HUES64 (cell line): Measurements from ENCODE around the gene PPP1R13B.

Experiments
- H3K27ac ChIP-seq: 2 replicates; pipeline ENCODE4 v1.7.0; 2013; ENCODE audit warnings: low read depth, low read length, inconsistent platforms
- H3K27me3 ChIP-seq: 2 replicates; pipeline ENCODE4 v1.6.1; 2013; ENCODE audit warnings: mild to moderate bottlenecking, low read length; ENCODE audit not compliant: insufficient read depth
- H3K36me3 ChIP-seq: 2 replicates; pipeline ENCODE4 v1.6.1; 2013; ENCODE audit warnings: mild to moderate bottlenecking, low read length; ENCODE audit not compliant: insufficient read depth
- H3K4me1 ChIP-seq: 2 replicates; pipeline ENCODE4 v1.6.1; 2013; ENCODE audit warnings: mild to moderate bottlenecking, low read length, moderate library complexity; ENCODE audit not compliant: insufficient read depth
- H3K4me3 ChIP-seq: 2 replicates; pipeline ENCODE4 v1.5.1; 2013; ENCODE audit warnings: mild to moderate bottlenecking, low read length, moderate library complexity
- H3K9ac ChIP-seq: 2 replicates; pipeline ENCODE4 v1.6.1; 2013; ENCODE audit warnings: mild to moderate bottlenecking, low read depth, low read length
- H3K9me3 ChIP-seq: 2 replicates; pipeline ENCODE4 v1.6.1; 2013; ENCODE audit warnings: low read depth, low read length; ENCODE audit not compliant: insufficient read depth
- WGBS: fragments of 150-250, 120-280 bp; methylation state at CpG from one replicate; pipeline ENCODE4 v1.1.7; 2013; ENCODE audit warnings: missing lambda C conversion rate; 5-methylcytosine and 5-hydroxymethylcytosine counted together

The PPP1R13B gene

DNA sequence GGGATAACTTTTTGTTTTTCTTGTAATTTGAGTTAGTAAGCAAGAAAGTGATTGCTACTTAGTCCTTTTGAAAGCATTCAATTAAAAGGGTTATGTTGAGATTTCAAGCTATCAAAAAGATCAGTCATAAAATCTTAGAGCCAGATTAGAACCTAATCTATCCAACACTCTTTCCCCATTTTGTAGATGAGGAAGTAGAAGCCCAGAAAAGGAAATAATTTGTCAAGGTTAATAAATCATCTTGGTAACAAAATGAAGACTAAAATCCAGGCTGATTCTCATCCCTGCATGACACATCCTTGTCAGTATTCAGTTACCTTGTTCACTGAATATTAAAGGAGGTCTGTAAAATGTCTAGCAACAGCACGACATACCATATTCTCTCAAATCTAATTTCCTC lies 26.5 kb downstream of the PPP1R13B start:
- H3K4me1 ChIP-seq = peaks cover 16% of the 10 kb centered on the region
- no peak overlapping the region for H3K27ac ChIP-seq
- WGBS = 79% methylated on average over 1 of the region's 1 CpG
- H3K36me3 ChIP-seq = no peaks in the 10 kb centered on the region
- H3K27me3 ChIP-seq = no peaks in the 10 kb centered on the region
- no peaks in the 10 kb centered on the region for H3K9me3 ChIP-seq
- H3K4me3 ChIP-seq = no peak overlapping the region
- no peak overlapping the region for H3K9ac ChIP-seq

DNA sequence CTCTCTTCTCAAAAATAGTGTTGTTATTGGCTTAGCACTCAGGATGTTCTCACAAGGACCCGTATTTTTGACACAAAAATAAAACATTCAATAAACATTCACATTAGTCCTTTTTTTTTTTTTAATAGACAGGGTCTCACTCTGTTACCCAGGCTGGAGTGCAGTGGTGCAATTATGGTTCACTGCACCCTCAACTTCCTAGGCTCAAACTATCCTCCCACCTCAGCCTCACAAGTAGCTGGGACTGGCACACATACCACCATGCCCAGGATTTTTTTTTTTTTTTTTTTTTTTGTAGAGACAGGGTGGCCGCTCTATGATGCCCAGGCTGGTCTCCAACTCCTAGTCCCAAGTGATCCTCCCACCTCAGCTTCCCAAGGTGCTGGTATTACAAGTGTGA lies 27.0 kb downstream of the PPP1R13B start:
- Histone ChIP-seq H3K4me3 (peak overlapping the region; percentile 8; the same call in 1 of the 2 replicates), H3K27ac (no peak overlapping the region), H3K36me3 (no peaks in the 10 kb centered on the region), H3K4me1 (peaks cover 16% of the 10 kb centered on the region), H3K9ac (peak overlapping the region; percentile 47; the same call in 1 of the 2 replicates), H3K27me3 (no peaks in the 10 kb centered on the region), H3K9me3 (no peaks in the 10 kb centered on the region)
- 81% methylated on average over 2 of the region's 2 CpGs for WGBS

DNA sequence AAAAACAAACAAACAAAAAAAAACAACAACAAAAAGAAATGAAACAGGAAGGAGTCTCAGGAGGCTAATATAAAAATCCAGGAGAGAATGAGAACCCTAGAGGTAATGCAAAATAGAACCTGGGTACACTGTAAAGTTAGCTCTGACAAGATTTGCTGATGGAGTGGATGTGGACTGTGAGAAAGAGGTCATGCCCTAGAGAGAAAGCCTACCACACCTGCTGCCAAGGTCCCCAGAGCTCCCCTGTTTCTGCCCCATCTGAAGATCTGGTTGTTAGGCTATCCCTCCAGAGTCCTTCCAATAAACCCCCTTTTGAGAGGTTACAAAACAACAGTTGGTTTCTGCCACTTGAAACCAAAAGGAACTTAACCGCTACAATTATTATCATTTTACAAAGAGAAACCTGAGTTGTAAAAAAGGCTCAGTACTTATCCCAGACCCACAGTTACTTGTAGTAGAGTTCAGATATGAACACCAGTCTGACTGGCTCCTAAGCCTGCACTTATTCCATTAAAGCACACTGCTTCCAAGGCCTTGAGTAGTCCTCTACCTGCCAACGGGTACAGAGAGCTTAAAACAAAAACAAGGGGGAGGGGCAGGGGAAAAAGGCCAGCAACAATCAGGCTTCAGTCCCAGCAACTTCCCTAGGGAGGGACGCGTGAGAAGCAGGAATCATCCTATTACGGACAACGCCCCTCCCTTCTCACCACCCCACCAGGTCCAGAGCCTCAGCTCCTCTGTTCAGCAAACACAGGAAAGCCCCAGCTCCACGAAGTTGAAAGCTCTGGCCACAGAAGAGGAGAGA lies 27.7 kb downstream of the PPP1R13B start:
- H3K9ac ChIP-seq = peak overlapping the region; percentile 47
- peak overlapping the region; percentile 8; the same call in 1 of the 2 replicates for H3K4me3 ChIP-seq
- H3K36me3 ChIP-seq = no peaks in the 10 kb centered on the region
- no peaks in the 10 kb centered on the region for H3K27me3 ChIP-seq
- H3K27ac ChIP-seq = no peak overlapping the region; the same call in 1 of the 2 replicates
- H3K9me3 ChIP-seq = no peaks in the 10 kb centered on the region
- WGBS = 13% methylated on average over 7 of the region's 7 CpGs
- H3K4me1 ChIP-seq = peaks cover 16% of the 10 kb centered on the region

DNA sequence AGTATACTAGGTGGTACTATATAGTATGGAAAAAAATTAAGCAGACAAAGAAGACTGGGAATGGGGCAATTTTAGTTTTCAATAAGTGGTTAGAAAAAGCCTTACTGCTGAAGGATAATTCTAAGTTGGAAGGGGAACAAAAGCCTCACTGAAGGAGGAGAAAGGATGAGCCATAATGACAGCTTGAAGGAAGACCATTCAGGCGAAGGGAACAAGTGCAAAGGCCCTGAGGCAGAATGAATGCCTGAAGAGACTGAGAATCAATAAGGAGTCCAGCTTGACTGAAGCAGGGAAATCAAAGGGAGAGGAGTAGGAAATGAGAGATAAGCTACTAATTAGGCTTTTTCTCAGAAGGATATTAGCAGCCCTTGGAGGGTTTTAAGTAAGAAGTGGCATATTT lies 28.5 kb downstream of the PPP1R13B start:
- no peak overlapping the region for H3K4me3 ChIP-seq
- no peaks in the 10 kb centered on the region for H3K36me3 ChIP-seq
- no peaks in the 10 kb centered on the region for H3K27me3 ChIP-seq
- WGBS = 90% methylated on average over 1 of the region's 1 CpG
- no peak overlapping the region for H3K27ac ChIP-seq
- no peaks in the 10 kb centered on the region for H3K9me3 ChIP-seq
- no peak overlapping the region for H3K9ac ChIP-seq
- peaks cover 16% of the 10 kb centered on the region for H3K4me1 ChIP-seq

DNA sequence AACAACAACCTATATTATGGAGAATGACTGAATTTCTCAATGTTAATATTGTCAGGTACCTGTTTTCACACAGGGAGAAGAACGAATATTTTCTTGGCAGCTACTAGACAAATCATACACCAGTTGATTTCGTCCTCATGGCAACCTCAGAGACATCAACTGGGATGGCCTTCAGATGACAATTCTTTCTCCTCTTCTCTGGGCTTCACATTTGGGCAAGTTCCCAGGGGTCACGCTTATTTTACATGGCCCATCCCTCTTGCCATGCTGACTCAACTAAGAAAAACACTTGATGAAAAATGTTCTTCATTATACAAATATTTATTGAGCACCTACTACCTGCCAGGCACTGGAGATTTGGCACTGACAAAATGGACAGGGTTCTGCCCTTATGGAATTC lies 29.0 kb downstream of the PPP1R13B start:
- 93% methylated on average over 3 of the region's 3 CpGs for WGBS
- Histone ChIP-seq H3K9ac (no peak overlapping the region), H3K27me3 (no peaks in the 10 kb centered on the region), H3K4me3 (no peak overlapping the region), H3K9me3 (no peaks in the 10 kb centered on the region), H3K27ac (no peak overlapping the region), H3K4me1 (peaks cover 16% of the 10 kb centered on the region), H3K36me3 (no peaks in the 10 kb centered on the region)

DNA sequence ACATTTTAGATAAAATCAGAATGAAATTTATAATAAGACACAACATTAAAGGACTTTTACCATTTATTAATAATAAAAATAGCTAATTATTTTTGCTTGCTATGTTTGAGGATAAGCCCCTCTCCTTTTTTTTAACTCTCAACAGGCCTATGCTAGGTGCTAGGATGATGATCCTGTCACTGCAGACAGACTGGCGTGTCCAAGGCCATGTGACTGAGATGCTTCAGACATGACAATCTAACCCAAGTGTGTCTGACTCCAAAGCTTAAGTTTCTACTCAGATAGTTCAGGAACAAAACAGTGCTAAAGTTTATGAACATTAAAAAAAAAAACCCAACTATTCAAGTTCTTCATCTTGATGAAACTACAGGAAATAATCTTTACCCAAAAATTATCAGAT lies 29.8 kb downstream of the PPP1R13B start:
- Histone ChIP-seq H3K9ac (no peak overlapping the region), H3K27me3 (no peaks in the 10 kb centered on the region), H3K27ac (no peak overlapping the region), H3K4me3 (no peak overlapping the region), H3K4me1 (peaks cover 16% of the 10 kb centered on the region), H3K36me3 (no peaks in the 10 kb centered on the region), H3K9me3 (no peaks in the 10 kb centered on the region)
- 94% methylated on average over 1 of the region's 1 CpG for WGBS

DNA sequence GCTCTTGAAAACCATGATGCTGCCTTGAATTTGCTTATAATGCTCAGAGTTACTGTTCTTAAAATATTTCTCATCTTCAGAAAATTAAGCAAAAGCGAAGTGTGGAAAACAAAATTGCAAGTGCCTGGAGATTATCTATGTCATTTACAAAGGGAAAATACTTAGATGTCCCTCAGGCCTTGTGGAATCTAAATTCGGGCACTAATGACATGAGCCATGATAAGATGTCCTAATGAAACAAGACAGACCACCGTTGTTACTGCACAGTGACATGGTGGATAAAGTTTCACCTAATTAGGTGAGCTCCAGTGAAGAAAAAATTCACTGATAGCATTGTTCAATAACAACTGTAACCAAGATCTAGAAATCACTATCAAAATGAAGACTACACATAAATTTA lies 30.4 kb downstream of the PPP1R13B start:
- H3K4me1 ChIP-seq = peaks cover 16% of the 10 kb centered on the region
- no peak overlapping the region for H3K27ac ChIP-seq
- 95% methylated on average over 3 of the region's 3 CpGs for WGBS
- H3K9ac ChIP-seq = no peak overlapping the region
- H3K36me3 ChIP-seq = no peaks in the 10 kb centered on the region
- no peaks in the 10 kb centered on the region for H3K9me3 ChIP-seq
- H3K27me3 ChIP-seq = no peaks in the 10 kb centered on the region
- H3K4me3 ChIP-seq = no peak overlapping the region

DNA sequence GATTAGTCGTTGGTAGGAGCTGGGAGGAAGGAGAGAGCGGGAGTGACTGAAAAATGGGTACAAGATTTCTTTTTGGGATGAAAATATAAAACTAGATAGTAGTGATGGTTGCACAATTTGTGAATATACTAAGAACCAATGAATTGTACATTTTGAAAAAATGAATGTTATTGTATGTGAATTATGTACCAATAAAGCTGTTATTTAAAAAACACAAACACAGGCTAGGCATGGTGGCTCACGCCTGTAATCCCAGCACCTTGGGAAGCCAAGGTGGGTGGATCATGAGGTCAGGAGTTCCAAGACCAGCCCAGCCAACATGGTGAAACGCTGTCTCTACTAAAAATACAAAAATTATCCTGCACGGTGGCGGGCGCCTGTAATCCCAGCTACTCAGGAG lies 32.1 kb downstream of the PPP1R13B start:
- Histone ChIP-seq H3K4me3 (no peak overlapping the region), H3K9ac (no peak overlapping the region), H3K27me3 (no peaks in the 10 kb centered on the region), H3K36me3 (no peaks in the 10 kb centered on the region), H3K27ac (no peak overlapping the region), H3K9me3 (no peaks in the 10 kb centered on the region), H3K4me1 (peaks cover 11% of the 10 kb centered on the region)
- WGBS = 94% methylated on average over 7 of the region's 7 CpGs

DNA sequence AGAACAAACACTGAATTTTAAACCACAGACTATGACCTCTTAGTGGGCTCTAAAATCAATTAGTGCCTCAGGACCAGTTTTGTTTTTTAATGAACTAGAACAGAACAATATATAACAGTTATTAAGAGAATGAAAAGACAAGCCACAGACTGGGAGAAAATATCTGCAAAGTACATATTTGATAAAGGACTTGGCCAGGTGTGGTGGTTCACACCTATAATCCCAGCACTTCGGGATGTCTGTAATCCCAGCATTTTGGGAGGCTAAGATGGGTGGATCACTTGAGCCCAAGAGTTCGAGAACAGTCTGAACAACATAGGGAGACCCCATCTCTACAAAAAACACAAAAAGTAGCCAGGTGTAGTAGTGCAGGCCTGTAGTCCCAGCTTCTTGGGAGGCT lies 36.2 kb downstream of the PPP1R13B start:
- Histone ChIP-seq H3K36me3 (no peaks in the 10 kb centered on the region), H3K9me3 (no peaks in the 10 kb centered on the region)
- WGBS = 100% methylated on average over 2 of the region's 2 CpGs

DNA sequence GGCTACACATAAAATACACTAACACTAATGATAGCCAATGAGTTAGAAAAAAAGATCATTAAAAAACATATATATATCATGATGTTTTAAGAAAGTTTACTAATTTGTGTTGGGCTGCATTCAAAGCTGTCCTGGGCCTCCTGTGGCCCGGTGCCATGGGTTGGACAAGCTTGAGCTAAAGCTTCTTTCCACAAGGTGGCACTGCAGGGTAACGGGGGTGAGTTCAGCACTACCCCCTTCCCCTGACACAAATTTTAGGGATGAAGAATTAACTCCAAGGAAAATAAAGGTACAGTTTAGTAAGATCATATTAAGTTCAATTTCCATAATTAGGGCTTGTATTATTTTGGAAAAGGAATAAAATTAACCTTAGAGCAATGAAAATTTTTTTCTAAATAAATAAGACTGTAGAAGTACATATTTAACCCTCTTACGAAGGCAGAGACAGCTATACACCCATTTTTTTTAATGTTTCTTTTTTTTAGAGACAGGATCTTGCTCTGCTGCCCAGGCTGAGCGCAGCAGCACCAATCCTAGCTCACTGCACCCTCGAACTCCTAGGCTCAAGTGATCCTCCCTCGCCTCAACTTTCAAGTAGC lies 38.9 kb downstream of the PPP1R13B start:
- Histone ChIP-seq H3K36me3 (no peaks in the 10 kb centered on the region), H3K27ac (no peak overlapping the region), H3K9me3 (no peaks in the 10 kb centered on the region), H3K4me3 (no peak overlapping the region), H3K9ac (no peak overlapping the region), H3K4me1 (no peaks in the 10 kb centered on the region), H3K27me3 (no peaks in the 10 kb centered on the region)
- WGBS = 69% methylated on average over 5 of the region's 6 CpGs

More for the DNA sequence above, 36.2 kb downstream of the PPP1R13B start:
- Histone ChIP-seq H3K27me3 (no peaks in the 10 kb centered on the region), H3K9ac (no peak overlapping the region), H3K4me1 (no peaks in the 10 kb centered on the region), H3K27ac (no peak overlapping the region), H3K4me3 (no peak overlapping the region)

DNA sequence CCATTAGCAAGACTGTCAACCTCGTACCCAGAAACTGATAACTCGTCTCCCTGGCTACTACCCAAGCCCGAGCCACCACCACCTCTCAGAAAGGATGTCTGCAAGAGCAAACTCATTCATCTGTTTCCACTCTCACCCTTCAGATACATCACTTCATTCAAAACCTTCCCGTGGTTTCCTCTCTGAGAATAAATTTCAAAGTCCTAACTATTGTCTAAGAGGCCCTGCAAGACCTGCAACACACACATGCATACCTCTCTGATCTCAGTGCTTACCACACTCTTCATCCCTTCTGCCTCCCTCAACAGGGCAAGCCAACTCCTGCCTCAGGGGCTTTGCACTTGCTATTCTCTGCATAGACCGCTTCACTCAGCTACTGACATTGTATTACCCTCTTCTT lies 40.6 kb downstream of the PPP1R13B start:
- H3K9me3 ChIP-seq = no peaks in the 10 kb centered on the region
- H3K4me3 ChIP-seq = no peak overlapping the region
- H3K4me1 ChIP-seq = no peaks in the 10 kb centered on the region
- WGBS = 81% methylated on average over 5 of the region's 5 CpGs
- no peaks in the 10 kb centered on the region for H3K27me3 ChIP-seq
- H3K36me3 ChIP-seq = no peaks in the 10 kb centered on the region
- H3K9ac ChIP-seq = no peak overlapping the region
- no peak overlapping the region for H3K27ac ChIP-seq
